ENCODE results near the gene MINDY3. TPM values are rescaled to one million over a fixed set of nuclear protein-coding genes. Genes with fewer than 3 reads are reported as not detected.

The MINDY3 gene
- total RNA-seq, 2 donors from 2014 or later: 19.0 to 20.6 TPM

DNA sequence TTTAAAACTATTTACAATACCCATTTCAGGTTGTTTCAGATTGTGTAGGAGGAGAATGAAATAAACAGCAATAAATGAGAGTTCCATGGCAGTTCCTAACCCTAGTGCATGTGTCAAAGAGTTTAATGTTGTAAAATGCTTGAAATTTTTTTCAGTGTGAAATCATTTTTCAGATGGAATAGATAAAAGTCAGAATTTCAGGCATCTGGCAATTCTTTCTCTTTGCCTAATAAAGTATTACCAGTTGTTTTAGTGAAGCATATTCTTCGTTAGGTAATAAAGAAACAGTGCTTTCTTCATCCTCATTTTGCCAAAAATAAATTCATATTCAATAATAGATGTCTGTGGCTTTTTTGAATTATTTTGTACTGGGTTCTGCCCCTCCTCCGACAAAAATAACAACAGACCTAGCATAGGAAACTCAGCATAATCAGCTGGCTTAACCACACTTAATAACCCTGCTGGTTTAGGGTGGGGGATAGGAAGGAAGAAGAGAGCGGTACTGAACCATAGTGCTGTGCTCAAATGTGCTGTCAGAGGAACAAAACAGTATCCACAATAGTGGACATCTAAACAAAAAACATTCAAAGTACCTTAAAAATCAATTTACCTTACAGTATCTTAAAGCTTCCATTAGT is 39.1 kb downstream of the MINDY3 start:
- H3K9ac ChIP-seq (ENCODE audit: extremely low read depth, low read length, poor library complexity, severe bottlenecking): no peak overlapping the region
- H3K27me3 ChIP-seq (ENCODE audit: control insufficient read depth, insufficient read depth, low read length, poor library complexity, severe bottlenecking): no peaks in the 10 kb centered on the region
- no peak overlapping the region for H3K4me3 ChIP-seq (ENCODE audit: low read length)
- Mint-ChIP-seq H3K27ac (no peak overlapping the region), H3K9me3 (no peaks in the 10 kb centered on the region), H3K36me3 (ENCODE audit: low read depth) (peaks cover 10% of the 10 kb centered on the region), H3K4me3 (no peak overlapping the region), H3K4me1 (peaks cover 36% of the 10 kb centered on the region), H3K27me3 (ENCODE audit: insufficient read depth) (no peaks in the 10 kb centered on the region)
- TF ChIP-seq CTCF (conservative IDR thresholded peaks at IDR 0.05): no peak
- no peaks in the 10 kb centered on the region for H3K9me3 ChIP-seq (ENCODE audit: control insufficient read depth, low read length)
- DNase-seq: no peak
- 100% methylated on average over 3 of the region's 3 CpGs; no CpG with 5 or more reads in 1 of the 2 experiments for WGBS, 2 experiments (ENCODE audit: insufficient coverage in 1 of 2, insufficient read length in 1 of 2)
- H3K4me1 ChIP-seq (ENCODE audit: control insufficient read depth, insufficient read depth, low read length): peaks cover 13% of the 10 kb centered on the region
- no peak overlapping the region for H3K27ac ChIP-seq (ENCODE audit: low read depth, low read length)
- H3K36me3 ChIP-seq (ENCODE audit: control insufficient read depth, insufficient read depth, low read length): peaks cover 38% of the 10 kb centered on the region

GRCh38 chr10:15817409-15818046 is 42.8 kb downstream of the MINDY3 start:
- Histone ChIP-seq H3K27ac (ENCODE audit: low read depth, low read length) (no peak overlapping the region), H3K4me3 (ENCODE audit: low read length) (peak overlapping the region; percentile 24), H3K36me3 (ENCODE audit: control insufficient read depth, insufficient read depth, low read length) (peaks cover 33% of the 10 kb centered on the region), H3K4me1 (ENCODE audit: control insufficient read depth, insufficient read depth, low read length) (peaks cover 13% of the 10 kb centered on the region), H3K9me3 (ENCODE audit: control insufficient read depth, low read length) (no peaks in the 10 kb centered on the region), H3K9ac (ENCODE audit: extremely low read depth, low read length, poor library complexity, severe bottlenecking) (no peak overlapping the region), H3K27me3 (ENCODE audit: control insufficient read depth, insufficient read depth, low read length, poor library complexity, severe bottlenecking) (no peaks in the 10 kb centered on the region)
- H3K27ac Mint-ChIP-seq: peak overlapping the region; percentile 27
- TF ChIP-seq CTCF (conservative IDR thresholded peaks at IDR 0.05): no peak
- H3K36me3 Mint-ChIP-seq (ENCODE audit: low read depth): peaks cover 13% of the 10 kb centered on the region
- H3K4me1 Mint-ChIP-seq: peaks cover 38% of the 10 kb centered on the region
- H3K27me3 Mint-ChIP-seq (ENCODE audit: insufficient read depth): no peaks in the 10 kb centered on the region
- no peak for DNase-seq
- WGBS, 2 experiments (ENCODE audit: insufficient coverage in 1 of 2, insufficient read length in 1 of 2): 81 to 95% methylated on average over 2 to 3 of the region's 3 CpGs
- no peak overlapping the region for H3K4me3 Mint-ChIP-seq
- no peaks in the 10 kb centered on the region for H3K9me3 Mint-ChIP-seq

GRCh38 chr10:15815242-15815885 is 44.9 kb downstream of the MINDY3 start:
- Histone ChIP-seq H3K9me3 (ENCODE audit: control insufficient read depth, low read length) (no peaks in the 10 kb centered on the region), H3K27ac (ENCODE audit: low read depth, low read length) (no peak overlapping the region), H3K27me3 (ENCODE audit: control insufficient read depth, insufficient read depth, low read length, poor library complexity, severe bottlenecking) (no peaks in the 10 kb centered on the region), H3K4me3 (ENCODE audit: low read length) (no peak overlapping the region), H3K4me1 (ENCODE audit: control insufficient read depth, insufficient read depth, low read length) (peaks cover 13% of the 10 kb centered on the region), H3K9ac (ENCODE audit: extremely low read depth, low read length, poor library complexity, severe bottlenecking) (no peak overlapping the region), H3K36me3 (ENCODE audit: control insufficient read depth, insufficient read depth, low read length) (peaks cover 21% of the 10 kb centered on the region)
- no peak for DNase-seq
- 91 to 100% methylated on average over 2 to 6 of the region's 6 CpGs for WGBS, 2 experiments (ENCODE audit: insufficient coverage in 1 of 2, insufficient read length in 1 of 2)
- H3K9me3 Mint-ChIP-seq: no peaks in the 10 kb centered on the region
- TF ChIP-seq CTCF (conservative IDR thresholded peaks at IDR 0.05): no peak
- H3K4me1 Mint-ChIP-seq: peaks cover 35% of the 10 kb centered on the region
- no peaks in the 10 kb centered on the region for H3K27me3 Mint-ChIP-seq (ENCODE audit: insufficient read depth)
- H3K36me3 Mint-ChIP-seq (ENCODE audit: low read depth): peaks cover 8% of the 10 kb centered on the region
- H3K4me3 Mint-ChIP-seq: no peak overlapping the region
- no peak overlapping the region for H3K27ac Mint-ChIP-seq

Data from endodermal cell (in vitro differentiated cells).